Osteoblast (primary cell): ENCODE data around the gene CD300LG. TPM values are rescaled to one million over a fixed set of nuclear protein-coding genes. Genes with fewer than 3 reads are reported as not detected.
A peak's percentile ranks its signal among the peaks of the same experiment; 100 is the strongest.

ENCODE experiments used
- DNase-seq: peaks from one replicate; pipeline ENCODE4 v3.0.0; 2011; ENCODE audit warnings: low spot score, mixed read lengths; ENCODE audit not compliant: insufficient read length; ENCODE audit errors: missing footprints
- H2AFZ ChIP-seq: 2 replicates; pipeline ENCODE4 v1.6.0; 2011; ENCODE audit warnings: mild to moderate bottlenecking, low read length
- H3K27ac ChIP-seq: 2 replicates; pipeline ENCODE4 v1.5.1; 2011; ENCODE audit warnings: mild to moderate bottlenecking, low read depth, low read length, moderate library complexity
- H3K27me3 ChIP-seq: 2 replicates; pipeline ENCODE4 v1.6.0; 2012; ENCODE audit warnings: mild to moderate bottlenecking, control low read depth, inconsistent platforms, low read length, moderate library complexity; ENCODE audit not compliant: insufficient read depth
- H3K36me3 ChIP-seq: 2 replicates; pipeline ENCODE4 v1.5.1; 2011; ENCODE audit warnings: mild to moderate bottlenecking, low read length, control low read depth, moderate library complexity; ENCODE audit not compliant: insufficient read depth
- H3K4me1 ChIP-seq: 2 replicates; pipeline ENCODE4 v1.5.1; 2011; ENCODE audit warnings: mild to moderate bottlenecking, low read length, control low read depth, moderate library complexity; ENCODE audit not compliant: insufficient read depth
- H3K4me2 ChIP-seq: 2 replicates; pipeline ENCODE4 v1.6.0; 2011; ENCODE audit warnings: mild to moderate bottlenecking, low read length; ENCODE audit not compliant: insufficient read depth
- H3K4me3 ChIP-seq: fragments of 200-600 bp; sonication (generic); 3 replicates; pipeline ENCODE4 v1.5.1; 2012; ENCODE audit warnings: mild to moderate bottlenecking, low read length, inconsistent platforms; ENCODE audit not compliant: insufficient read depth
- H3K79me2 ChIP-seq: 2 replicates; pipeline ENCODE4 v1.6.0; 2012; ENCODE audit warnings: mild to moderate bottlenecking, low read length, control low read depth, inconsistent platforms; ENCODE audit not compliant: insufficient read depth
- H3K9me3 ChIP-seq: 2 replicates; pipeline ENCODE4 v1.5.1; 2011; ENCODE audit warnings: low read depth, low read length, control low read depth
- H4K20me1 ChIP-seq: 2 replicates; pipeline ENCODE4 v1.6.0; 2012; ENCODE audit warnings: mild to moderate bottlenecking, low read length, control low read depth; ENCODE audit not compliant: insufficient read depth
- CTCF ChIP-seq: IDR thresholded peaks from 2 replicates; pipeline ENCODE4 v1.5.1; 2011; ENCODE audit warnings: mild to moderate bottlenecking, low read depth, low read length, moderate library complexity; ENCODE audit errors: extremely low read depth
- total RNA-seq: library from RNA; depleted of rRNA; stranded (reverse); fragments of >200 nt; gene quantifications from 2 replicates; pipeline ENCODE4 v1.2.3, GENCODE V29; 2012

The CD300LG gene
- total RNA-seq, 1 donor, result not detected

DNA sequence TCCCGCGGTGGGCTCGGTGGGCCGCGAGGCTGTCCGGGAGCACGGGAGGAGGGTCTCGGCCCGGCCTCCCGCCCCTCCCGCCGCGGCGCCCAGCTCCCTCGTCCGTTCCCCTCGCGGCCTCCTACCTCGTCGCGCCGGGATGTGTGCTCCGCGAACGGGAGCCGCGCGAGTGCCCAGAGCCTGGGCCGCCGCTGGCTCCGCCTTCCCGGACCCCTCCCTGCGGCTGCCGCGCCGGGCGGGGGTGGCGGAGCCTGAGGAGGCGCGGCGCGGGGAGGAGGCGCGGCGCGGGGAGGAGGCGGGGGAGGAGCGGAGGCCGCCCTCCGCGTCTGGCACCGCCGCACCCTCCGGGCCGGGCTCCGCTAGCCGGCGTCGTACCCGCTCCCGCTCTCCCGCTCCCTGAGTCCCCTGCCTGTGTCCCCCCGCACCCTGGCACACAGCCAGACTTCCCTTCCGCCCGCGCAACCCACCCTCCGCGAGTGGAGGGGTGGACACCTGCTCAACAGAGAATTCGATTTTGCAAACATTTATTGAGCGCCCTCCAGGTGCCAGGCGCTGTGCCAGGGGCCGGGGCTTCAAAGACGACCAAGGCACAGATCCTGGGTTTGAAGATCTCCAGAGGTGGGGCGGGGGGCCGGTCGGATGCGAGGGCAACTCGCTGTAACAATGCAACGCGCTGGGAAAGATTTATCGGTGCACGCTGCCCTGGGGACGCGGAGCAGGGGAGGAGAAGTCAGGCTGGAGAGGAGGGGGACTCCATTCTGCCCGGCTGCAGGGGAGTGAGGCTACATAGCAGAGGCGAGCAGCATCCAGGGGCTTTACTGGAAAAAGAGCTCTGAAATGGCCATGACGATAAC is 13.8 kb upstream of the CD300LG start, which contains the start of gene MPP3:
Gene MPP3, minus strand, starts transcription at position 171 of the 854 bp plus-strand sequence. CDS start 1,240 bp downstream, outside the sequence.
- Histone ChIP-seq H2AFZ (peak within 1 kb of the TSS; percentile 65), H4K20me1 (peaks cover 3% of the 10 kb centered on the region), H3K79me2 (no peaks in the 10 kb centered on the region), H3K4me1 (peaks cover 14% of the 10 kb centered on the region), H3K27me3 (no peaks in the 10 kb centered on the region), H3K36me3 (peaks cover 11% of the 10 kb centered on the region), H3K4me2 (peak within 1 kb of the TSS; percentile 81), H3K9me3 (no peaks in the 10 kb centered on the region), H3K4me3 (peak within 1 kb of the TSS; percentile 77), H3K27ac (no peak within 1 kb of the TSS)
- TF ChIP-seq CTCF, result no peak
- DNase-seq, result peak; percentile 99

DNA sequence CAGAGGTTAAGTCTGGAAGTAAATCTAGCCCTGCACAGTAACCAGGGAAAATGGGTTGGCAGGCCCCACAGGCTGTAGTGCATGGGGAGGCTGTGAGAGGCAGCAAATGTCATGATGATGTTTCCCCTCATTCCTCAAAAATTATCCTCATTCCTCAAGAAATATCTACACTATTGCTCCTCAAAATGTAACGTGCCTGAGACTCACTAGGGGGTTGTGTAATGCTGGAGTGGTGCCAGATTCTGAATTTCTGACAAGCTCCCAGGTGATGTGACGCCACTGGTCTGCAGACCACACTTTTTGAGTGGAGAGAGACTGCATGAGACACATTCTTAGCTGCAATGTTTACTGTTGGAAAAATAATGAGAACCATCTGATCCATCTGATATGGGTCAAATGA is 12.9 kb upstream of the CD300LG start:
- H2AFZ ChIP-seq, result no peak overlapping the region
- no peak for TF ChIP-seq CTCF
- H3K27ac ChIP-seq, result no peak overlapping the region
- DNase-seq, result peak; percentile 86
- no peaks in the 10 kb centered on the region for H3K9me3 ChIP-seq
- H3K4me2 ChIP-seq, result no peak overlapping the region
- peaks cover 3% of the 10 kb centered on the region for H4K20me1 ChIP-seq
- H3K36me3 ChIP-seq, result peaks cover 5% of the 10 kb centered on the region
- peaks cover 14% of the 10 kb centered on the region for H3K4me1 ChIP-seq
- H3K79me2 ChIP-seq, result no peaks in the 10 kb centered on the region
- no peaks in the 10 kb centered on the region for H3K27me3 ChIP-seq
- H3K4me3 ChIP-seq, result no peak overlapping the region

DNA sequence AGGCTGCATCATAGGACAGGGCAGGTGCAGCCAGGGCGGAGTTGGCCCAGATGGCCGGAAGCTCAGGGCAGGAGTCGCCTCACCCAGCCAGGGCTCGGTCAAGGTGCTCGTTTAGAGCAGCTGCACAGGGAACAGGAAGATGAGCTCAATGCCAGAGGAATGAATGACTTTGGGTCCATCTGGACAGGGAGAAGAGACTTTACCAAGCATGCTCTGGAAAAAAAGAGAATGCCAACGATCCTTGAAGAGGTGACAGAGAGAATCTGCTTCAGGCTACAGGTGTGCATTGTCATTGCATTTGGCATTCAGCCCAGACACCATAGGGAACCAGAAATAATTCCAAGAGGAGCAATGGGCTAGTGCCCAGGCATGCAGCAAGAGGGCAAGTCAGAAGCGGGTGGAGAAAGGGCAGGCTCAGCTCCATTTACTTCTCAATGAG is 7.3 kb upstream of the CD300LG start:
- no peaks in the 10 kb centered on the region for H3K79me2 ChIP-seq
- TF ChIP-seq CTCF, result no peak
- H3K27ac ChIP-seq, result no peak overlapping the region
- H3K9me3 ChIP-seq, result no peaks in the 10 kb centered on the region
- DNase-seq, result no peak
- no peak overlapping the region for H3K4me3 ChIP-seq
- no peaks in the 10 kb centered on the region for H3K4me1 ChIP-seq
- H2AFZ ChIP-seq, result no peak overlapping the region
- no peaks in the 10 kb centered on the region for H3K36me3 ChIP-seq
- H4K20me1 ChIP-seq, result no peaks in the 10 kb centered on the region
- no peak overlapping the region for H3K4me2 ChIP-seq
- H3K27me3 ChIP-seq, result no peaks in the 10 kb centered on the region

GRCh38 chr17:43840814-43841213 is 6.2 kb upstream of the CD300LG start:
- Histone ChIP-seq H3K27me3 (no peaks in the 10 kb centered on the region), H3K36me3 (no peaks in the 10 kb centered on the region), H3K4me2 (no peak overlapping the region), H2AFZ (no peak overlapping the region), H3K27ac (no peak overlapping the region), H3K79me2 (no peaks in the 10 kb centered on the region), H3K4me3 (no peak overlapping the region), H3K4me1 (no peaks in the 10 kb centered on the region), H4K20me1 (no peaks in the 10 kb centered on the region), H3K9me3 (no peaks in the 10 kb centered on the region)
- DNase-seq, result peak; percentile 19
- no peak for TF ChIP-seq CTCF
